Measurements from ENCODE around the gene CDX1.

DNA sequence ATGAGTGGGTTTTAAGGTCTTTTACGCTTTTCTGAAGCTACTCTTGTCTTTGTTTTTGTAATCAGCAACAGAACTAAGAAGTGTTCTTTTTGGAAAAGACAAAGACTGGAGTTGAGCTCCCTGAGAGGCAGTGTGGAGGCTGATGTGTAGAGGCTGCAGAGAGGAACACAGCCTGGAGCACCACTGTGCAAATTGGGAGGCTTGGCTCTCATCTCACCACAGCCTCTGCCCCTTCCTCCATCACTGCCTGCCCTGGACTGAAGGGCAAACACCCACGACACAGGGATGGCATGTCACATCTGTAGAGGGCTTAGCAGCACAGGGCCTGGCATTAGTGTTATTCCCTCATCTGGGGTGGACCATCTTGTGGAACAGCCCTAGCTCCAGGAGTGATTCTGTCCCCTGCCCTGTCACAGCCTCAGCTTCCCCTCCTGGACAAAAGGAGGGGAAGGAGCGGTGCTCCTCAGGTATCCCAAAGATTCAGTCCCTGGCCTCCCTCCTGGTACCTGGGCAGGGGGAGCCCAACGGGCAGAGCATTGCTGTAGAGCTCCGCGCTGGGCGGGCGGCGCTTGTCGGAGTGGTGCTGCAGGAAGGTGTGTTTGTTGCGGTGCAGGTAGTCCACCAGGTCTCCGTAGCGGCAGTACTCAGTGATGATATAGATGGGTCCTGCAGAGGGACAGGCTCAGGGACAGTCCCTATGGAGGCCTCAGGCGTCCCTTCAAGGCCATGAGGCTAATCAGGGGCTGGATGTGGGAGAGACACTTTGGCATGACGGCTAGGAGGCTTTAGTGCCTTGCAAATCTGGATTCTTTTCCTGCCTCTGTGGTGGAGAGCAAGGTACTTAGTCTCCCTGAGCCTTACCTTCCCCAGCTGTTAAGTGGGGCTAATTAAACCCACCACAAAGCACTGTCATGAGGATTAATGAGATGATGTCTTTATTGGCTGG is 43.8 kb upstream of the CDX1 start:
- TF ChIP-seq CTCF (IDR thresholded peaks at IDR 0.05) (no peak), POLR2A (IDR thresholded peaks at IDR 0.05) (no peak), EP300 (IDR thresholded peaks at IDR 0.05) (no peak), POLR2AphosphoS5 (IDR thresholded peaks at IDR 0.05) (no peak)
